CD4-positive, alpha-beta T cell (primary cell): Measurements from ENCODE around the gene SUN2. TPM values are rescaled to one million over a fixed set of nuclear protein-coding genes. Genes with fewer than 3 reads are reported as not detected.

ENCODE experiments used
- ATAC-seq: fragments of 200-7000 bp; cut with Tn5 transposase; one replicate; pipeline ENCODE4 v1.10.0; 2022; ENCODE audit warnings: mild to moderate bottlenecking; ENCODE audit not compliant: poor library complexity
- CTCF ChIA-PET: fragments of 350-600 bp; sonication (Branson Sonifier 250); formaldehyde crosslinking; loops from one replicate; lab custom pipeline; 2021; ENCODE audit warnings: antibody characterized with exemption, inconsistent platforms; lab: Charles Lee
- POLR2A ChIA-PET: fragments of 350-600 bp; sonication (Branson Sonifier 250); formaldehyde crosslinking; loops from one replicate; lab custom pipeline; 2021; ENCODE audit warnings: antibody characterized with exemption, inconsistent platforms; lab: Charles Lee
- DNase-seq, 14 experiments: peaks; one replicate each; pipeline ENCODE4 v3.0.0-alpha.2; 2013 to 2020; ENCODE audit warnings: mixed read lengths in 2 of 14
- H3K27ac ChIP-seq, 2 donors: one replicate each; pipeline versions ENCODE4 v1.5.1 to v1.7.0; 2013; ENCODE audit warnings: low read length in 2 of 2, low read depth in 1 of 2, mild to moderate bottlenecking in 1 of 2
- H3K27me3 ChIP-seq, 2 experiments: 1 replicate in 1 of 2; 2 replicates in 1 of 2; pipeline versions ENCODE4 v1.6.1 to v1.7.0; 2013; ENCODE audit warnings: low read length in 2 of 2, control low read depth in 1 of 2, mild to moderate bottlenecking in 1 of 2, moderate library complexity in 1 of 2; ENCODE audit not compliant: insufficient read depth in 2 of 2, control insufficient read depth in 1 of 2
- H3K36me3 ChIP-seq: one replicate; pipeline ENCODE4 v1.6.1; 2013; ENCODE audit warnings: low read length, control low read depth; ENCODE audit not compliant: insufficient read depth
- H3K4me1 ChIP-seq: one replicate; pipeline ENCODE4 v1.6.1; 2013; ENCODE audit warnings: low read length, control low read depth; ENCODE audit not compliant: insufficient read depth
- H3K4me3 ChIP-seq: one replicate; pipeline ENCODE4 v1.5.1; 2013; ENCODE audit warnings: mild to moderate bottlenecking, low read length, moderate library complexity
- H3K9me3 ChIP-seq, 2 experiments: 1 replicate in 1 of 2; 2 replicates in 1 of 2; pipeline versions ENCODE4 v1.6.1 to v1.7.0; 2013; ENCODE audit warnings: low read length in 2 of 2, mild to moderate bottlenecking in 2 of 2, control low read depth in 1 of 2, moderate library complexity in 1 of 2; ENCODE audit not compliant: control insufficient read depth in 1 of 2, insufficient read depth in 1 of 2
- H3K27ac Mint-ChIP-seq: one replicate; pipeline ENCODE4 v1.8.0; 2020; ENCODE audit warnings: mixed read lengths
- H3K27me3 Mint-ChIP-seq: one replicate; pipeline ENCODE4 v1.8.0; 2021; ENCODE audit warnings: mixed read lengths
- H3K36me3 Mint-ChIP-seq: one replicate; pipeline ENCODE4 v1.8.0; 2021; ENCODE audit warnings: low read depth, mixed read lengths
- H3K4me1 Mint-ChIP-seq: one replicate; pipeline ENCODE4 v1.8.0; 2021; ENCODE audit warnings: low read depth, mixed read lengths
- H3K4me3 Mint-ChIP-seq: one replicate; pipeline ENCODE4 v1.8.0; 2020; ENCODE audit warnings: mild to moderate bottlenecking, mixed read lengths
- H3K9me3 Mint-ChIP-seq: one replicate; pipeline ENCODE4 v1.8.0; 2020; ENCODE audit warnings: mixed read lengths
- CTCF ChIP-seq: fragments of 200-600 bp; IDR thresholded peaks from one replicate; pipeline ENCODE4 v1.8.0; 2022; ENCODE audit warnings: antibody characterized with exemption, mild to moderate bottlenecking
- intact Hi-C, 2 experiments: fragments of 100-400 bp; cut with DNase I in 1 of 2; cut with micrococcal nuclease in 1 of 2; formaldehyde crosslinking; loops; one replicate each; pipeline versions ENCODE4 v1.15.1 to v1.9.0; 2023 to 2025; cut with DNase I, micrococcal nuclease
- total RNA-seq, 174 experiments: library from RNA in 2 of 174; stranded (reverse) in 2 of 174; gene quantifications; one replicate each; pipeline ENCODE4 v1.2.3 and lab custom pipeline; 2021 to 2026

SUN2 gene
- total RNA-seq, 2 experiments from 2014 or later = 440 to 453 TPM

- ChIA-PET POLR2A (interaction anchor here (0.7 to 6.3 kb wide), 11 partner anchors 11 to 164 kb away, joined by 3 to 97 read pairs (median 5); partner anchors contain the start of genes CBX6, SUN2 and TOMM22), CTCF (interaction anchor here (1.0 to 4.1 kb wide), 4 partner anchors 11 to 45 kb away, joined by 3 to 27 read pairs (median 12); partner anchors contain the start of gene TOMM22)
- H3K9me3 ChIP-seq = no peaks in the 10 kb centered on the region
- H3K27ac ChIP-seq = peak overlapping the region in 1 of 2 donors; percentile 9
- H3K36me3 Mint-ChIP-seq = peaks cover 45% of the 10 kb centered on the region
- peak overlapping the region; percentile 93 for H3K4me3 Mint-ChIP-seq
- H3K27me3 ChIP-seq = no peaks in the 10 kb centered on the region
- H3K4me1 Mint-ChIP-seq = peaks cover 75% of the 10 kb centered on the region
- H3K4me3 ChIP-seq = peak overlapping the region; percentile 96
- intact Hi-C loops = loop anchor here in 1 of 2 experiments (2.0 to 5.0 kb wide), 2 partner anchors 47 to 85 kb away; partner anchors contain the start of genes DNAL4 and SUN2
- ATAC-seq = no peak
- TF ChIP-seq CTCF = no peak
- no peak for DNase-seq
- H3K27me3 Mint-ChIP-seq = no peaks in the 10 kb centered on the region
- H3K36me3 ChIP-seq = peaks cover 21% of the 10 kb centered on the region
- no peaks in the 10 kb centered on the region for H3K9me3 Mint-ChIP-seq
- peaks cover 50% of the 10 kb centered on the region for H3K4me1 ChIP-seq
- peak overlapping the region; percentile 83 for H3K27ac Mint-ChIP-seq
Measured at GRCh38 chr22:38707346-38707745, 48.5 kb downstream of the SUN2 start.

- DNase-seq (no peak), ATAC-seq (no peak)
- POLR2A ChIA-PET = interaction anchor here (1.2 to 6.3 kb wide), 11 partner anchors 10 to 654 kb away, joined by 3 to 97 read pairs (median 16); partner anchors contain the start of genes CBX6, RPL3, SUN2 and TOMM22
- no peaks in the 10 kb centered on the region for H3K9me3 Mint-ChIP-seq
- H3K4me3 Mint-ChIP-seq = peak overlapping the region; percentile 93
- CTCF ChIA-PET = interaction anchor here (3.4 to 4.1 kb wide), 2 partner anchors 18 to 25 kb away, joined by 22 to 27 read pairs; partner anchors contain the start of gene TOMM22
- H3K27me3 ChIP-seq = no peaks in the 10 kb centered on the region
- H3K9me3 ChIP-seq = no peaks in the 10 kb centered on the region
- H3K36me3 Mint-ChIP-seq = peaks cover 40% of the 10 kb centered on the region
- intact Hi-C loops = loop anchor here in 1 of 2 experiments (2.0 to 5.0 kb wide), 2 partner anchors 48 to 85 kb away; partner anchors contain the start of genes DNAL4 and SUN2
- H3K4me1 ChIP-seq = peaks cover 47% of the 10 kb centered on the region
- peak overlapping the region; percentile 83 for H3K27ac Mint-ChIP-seq
- peaks cover 20% of the 10 kb centered on the region for H3K36me3 ChIP-seq
- H3K27me3 Mint-ChIP-seq = no peaks in the 10 kb centered on the region
- peak overlapping the region; percentile 96 for H3K4me3 ChIP-seq
- H3K27ac ChIP-seq = peak overlapping the region; percentile 70 to 80
- peaks cover 70% of the 10 kb centered on the region for H3K4me1 Mint-ChIP-seq
- no peak for TF ChIP-seq CTCF
Measured at GRCh38 chr22:38706901-38707195, 49.0 kb downstream of the SUN2 start.

- Histone ChIP-seq H3K27me3 (no peaks in the 10 kb centered on the region), H3K4me3 (peak overlapping the region; percentile 96), H3K27ac (peak overlapping the region; percentile 70 to 80), H3K4me1 (peaks cover 52% of the 10 kb centered on the region), H3K9me3 (no peaks in the 10 kb centered on the region), H3K36me3 (peaks cover 20% of the 10 kb centered on the region)
- Mint-ChIP-seq H3K9me3 (no peaks in the 10 kb centered on the region), H3K4me1 (peaks cover 72% of the 10 kb centered on the region), H3K4me3 (peak overlapping the region; percentile 93), H3K27me3 (peaks cover 2% of the 10 kb centered on the region), H3K27ac (peak overlapping the region; percentile 93), H3K36me3 (peaks cover 41% of the 10 kb centered on the region)
- DNase-seq (peak in 7 of 14 experiments; percentile 13 to 67 (median 49)), ATAC-seq (no peak)
- ChIA-PET CTCF (interaction anchor here (0.8 to 4.1 kb wide), 5 partner anchors 10 to 28 kb away, joined by 3 to 27 read pairs (median 4); partner anchors contain the start of gene TOMM22), POLR2A (interaction anchor here (0.6 to 6.3 kb wide), 24 partner anchors 10 to 1338 kb away, joined by 3 to 97 read pairs (median 6); partner anchors contain the start of genes CBX6, CBX7, CBY1 and FAM227A)
- intact Hi-C loops = loop anchor here in 1 of 2 experiments (2.0 to 5.0 kb wide), 2 partner anchors 48 to 86 kb away; partner anchors contain the start of genes DNAL4 and SUN2
- no peak for TF ChIP-seq CTCF
Measured at GRCh38 chr22:38706101-38706900, 49.5 kb downstream of the SUN2 start.
